Astrocyte (in vitro differentiated cells and primary cell): ENCODE measurements around the gene ARSJ.

ENCODE experiments used
- EZH2 ChIP-seq: IDR thresholded peaks from 2 replicates; pipeline ENCODE4 v1.6.1; 2012; ENCODE audit warnings: mild to moderate bottlenecking, low read length, inconsistent platforms; ENCODE audit not compliant: insufficient read depth
- TF ChIP-seq, protein P1 (sequence below): IDR thresholded peaks from 2 replicates; pipeline ENCODE4 v1.5.1; 2011; ENCODE audit warnings: low read depth, mild to moderate bottlenecking, inconsistent platforms, low read length, moderate library complexity; ENCODE audit not compliant: insufficient read depth

- TF ChIP-seq, protein P1, sequence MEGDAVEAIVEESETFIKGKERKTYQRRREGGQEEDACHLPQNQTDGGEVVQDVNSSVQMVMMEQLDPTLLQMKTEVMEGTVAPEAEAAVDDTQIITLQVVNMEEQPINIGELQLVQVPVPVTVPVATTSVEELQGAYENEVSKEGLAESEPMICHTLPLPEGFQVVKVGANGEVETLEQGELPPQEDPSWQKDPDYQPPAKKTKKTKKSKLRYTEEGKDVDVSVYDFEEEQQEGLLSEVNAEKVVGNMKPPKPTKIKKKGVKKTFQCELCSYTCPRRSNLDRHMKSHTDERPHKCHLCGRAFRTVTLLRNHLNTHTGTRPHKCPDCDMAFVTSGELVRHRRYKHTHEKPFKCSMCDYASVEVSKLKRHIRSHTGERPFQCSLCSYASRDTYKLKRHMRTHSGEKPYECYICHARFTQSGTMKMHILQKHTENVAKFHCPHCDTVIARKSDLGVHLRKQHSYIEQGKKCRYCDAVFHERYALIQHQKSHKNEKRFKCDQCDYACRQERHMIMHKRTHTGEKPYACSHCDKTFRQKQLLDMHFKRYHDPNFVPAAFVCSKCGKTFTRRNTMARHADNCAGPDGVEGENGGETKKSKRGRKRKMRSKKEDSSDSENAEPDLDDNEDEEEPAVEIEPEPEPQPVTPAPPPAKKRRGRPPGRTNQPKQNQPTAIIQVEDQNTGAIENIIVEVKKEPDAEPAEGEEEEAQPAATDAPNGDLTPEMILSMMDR, result no peak
- TF ChIP-seq EZH2, result no peak
Measured at GRCh38 chr4:113874480-113874879, 105.0 kb downstream of the ARSJ start.
